ENCODE data around the gene MRAP2. TPM values are rescaled to one million over a fixed set of nuclear protein-coding genes. Genes with fewer than 3 reads are reported as not detected.
"Not testable (repeated sequence)": the region's sequence is repeated elsewhere in the genome, so short reads cannot be mapped to it uniquely, and the experiment has no call there.

MRAP2 gene
- total RNA-seq, 2 donors from 2014 or later, result 7.3 to 14.6 TPM

GRCh38 chr6:84078335-84078734 lies 44.8 kb downstream of the MRAP2 start:
- no peak for DNase-seq
- H3K36me3 ChIP-seq, result no peaks in the 10 kb centered on the region
- no peaks in the 10 kb centered on the region for H3K9me3 ChIP-seq
- intact Hi-C loops (cut with DNase I), result no loop called here
- H3K4me3 ChIP-seq, result no peak overlapping the region
- no peak for TF ChIP-seq CTCF (IDR thresholded peaks at IDR 0.05)
- H3K9ac ChIP-seq (ENCODE audit: low read depth in 2 of 2, low read length in 2 of 2), result no peak overlapping the region
- no peaks in the 10 kb centered on the region for H3K4me1 ChIP-seq
- H3K27ac ChIP-seq, result no peak overlapping the region
- H3K27me3 ChIP-seq, result no peaks in the 10 kb centered on the region

- Histone ChIP-seq H3K27me3 (no peaks in the 10 kb centered on the region), H3K9me3 (no peaks in the 10 kb centered on the region), H3K9ac (ENCODE audit: low read depth in 2 of 2, low read length in 2 of 2) (no peak overlapping the region), H3K4me3 (no peak overlapping the region), H3K27ac (no peak overlapping the region), H3K4me1 (no peaks in the 10 kb centered on the region), H3K36me3 (no peaks in the 10 kb centered on the region)
- intact Hi-C loops (cut with DNase I), result no loop called here
- no peak for TF ChIP-seq CTCF (IDR thresholded peaks at IDR 0.05)
- no peak for DNase-seq
Measured at GRCh38 chr6:84081222-84081621, 47.6 kb downstream of the MRAP2 start.

GRCh38 chr6:84082689-84083265 lies 49.2 kb downstream of the MRAP2 start:
- Histone ChIP-seq H3K36me3 (no peaks in the 10 kb centered on the region), H3K27me3 (no peaks in the 10 kb centered on the region), H3K4me1 (no peaks in the 10 kb centered on the region), H3K27ac (no peak overlapping the region), H3K4me3 (no peak overlapping the region), H3K9ac (ENCODE audit: low read depth in 2 of 2, low read length in 2 of 2) (no peak overlapping the region), H3K9me3 (no peaks in the 10 kb centered on the region)
- intact Hi-C loops (cut with DNase I), result no loop called here
- no peak for TF ChIP-seq CTCF (IDR thresholded peaks at IDR 0.05)
- no peak for DNase-seq

GRCh38 chr6:84084705-84085104 lies 51.1 kb downstream of the MRAP2 start:
- H3K36me3 ChIP-seq; H3K9ac ChIP-seq (ENCODE audit: low read depth in 2 of 2, low read length in 2 of 2); DNase-seq; H3K4me3 ChIP-seq; H3K9me3 ChIP-seq; H3K27ac ChIP-seq; intact Hi-C loops (cut with DNase I); H3K4me1 ChIP-seq; H3K27me3 ChIP-seq: not testable (repeated sequence)

- no peak for TF ChIP-seq CTCF (IDR thresholded peaks at IDR 0.05)
- DNase-seq, result no peak
- H3K4me3 ChIP-seq, result no peak overlapping the region
- intact Hi-C loops (cut with DNase I), result no loop called here
- H3K4me1 ChIP-seq, result no peaks in the 10 kb centered on the region
- H3K36me3 ChIP-seq, result no peaks in the 10 kb centered on the region
- H3K9me3 ChIP-seq, result no peaks in the 10 kb centered on the region
- H3K27ac ChIP-seq, result no peak overlapping the region
- H3K27me3 ChIP-seq, result no peaks in the 10 kb centered on the region
- H3K9ac ChIP-seq (ENCODE audit: low read depth in 2 of 2, low read length in 2 of 2), result no peak overlapping the region
Measured at GRCh38 chr6:84086056-84086455, 52.5 kb downstream of the MRAP2 start.

GRCh38 chr6:84086545-84087429 lies 53.2 kb downstream of the MRAP2 start:
- no peak for TF ChIP-seq CTCF (IDR thresholded peaks at IDR 0.05)
- no peak overlapping the region for H3K27ac ChIP-seq
- no peaks in the 10 kb centered on the region for H3K27me3 ChIP-seq
- no peak for DNase-seq
- no peak overlapping the region for H3K4me3 ChIP-seq
- intact Hi-C loops (cut with DNase I), result no loop called here
- no peaks in the 10 kb centered on the region for H3K9me3 ChIP-seq
- no peaks in the 10 kb centered on the region for H3K36me3 ChIP-seq
- H3K4me1 ChIP-seq, result no peaks in the 10 kb centered on the region
- H3K9ac ChIP-seq (ENCODE audit: low read depth in 2 of 2, low read length in 2 of 2), result no peak overlapping the region
